IMR-90 (cell line): ENCODE results near the gene NCAM1. TPM values are rescaled to one million over a fixed set of nuclear protein-coding genes. Genes with fewer than 3 reads are reported as not detected.

Experiments used
- ATAC-seq: fragments of 200-7000 bp; cut with Tn5 transposase; 2 replicates; pipeline ENCODE4 v1.9.1; 2020; ENCODE audit warnings: low read depth, mild to moderate bottlenecking, moderate library complexity
- BruUV-seq: library from RNA; stranded (reverse); fragments of 400-500 nt; replicated peaks from 2 replicates; lab custom pipeline; 2021; lab: Mats Ljungman, UMichigan
- CTCF ChIA-PET: fragments of 300-600 bp; formaldehyde crosslinking; extraction: SDS; loops from one replicate; lab custom pipeline; 2021; ENCODE audit warnings: antibody characterized with exemption; lab: Yijun Ruan, JAX
- POLR2A ChIA-PET: fragments of 300-600 bp; sonication (Branson Sonifier 250); formaldehyde crosslinking; loops from one replicate; lab custom pipeline; 2022; ENCODE audit warnings: antibody characterized with exemption; ENCODE audit not compliant: unreplicated experiment; lab: Charles Lee
- DNase-seq: peaks from one replicate; pipeline ENCODE4 v3.0.0; 2013
- H2AFZ ChIP-seq: replicated peaks from 2 replicates; pipeline ENCODE3; 2013; ENCODE audit warnings: low read length, mild to moderate bottlenecking; ENCODE audit not compliant: poor library complexity
- H2AK5ac ChIP-seq: 2 replicates; pipeline ENCODE4 v1.6.1; 2013; ENCODE audit warnings: low read depth, low read length, inconsistent platforms
- H2AK9ac ChIP-seq: replicated peaks from 2 replicates; pipeline ENCODE3; 2013; ENCODE audit warnings: mild to moderate bottlenecking, low read depth, low read length, moderate library complexity; ENCODE audit not compliant: poor library complexity
- H2BK120ac ChIP-seq: 2 replicates; pipeline ENCODE4 v1.6.1; 2013; ENCODE audit warnings: low read depth, low read length, inconsistent platforms
- H2BK15ac ChIP-seq: 3 replicates; pipeline ENCODE4 v1.6.1; 2013; ENCODE audit warnings: low read depth, low read length, inconsistent platforms
- H2BK20ac ChIP-seq: 2 replicates; pipeline ENCODE4 v1.6.1; 2013; ENCODE audit warnings: low read depth, mild to moderate bottlenecking, inconsistent platforms, low read length, moderate library complexity
- H2BK5ac ChIP-seq: 2 replicates; pipeline ENCODE4 v1.6.1; 2013; ENCODE audit warnings: mild to moderate bottlenecking, low read depth, low read length, inconsistent platforms; ENCODE audit not compliant: poor library complexity, severe bottlenecking
- H3K14ac ChIP-seq: replicated peaks from 2 replicates; pipeline ENCODE4 v1.6.1; 2013; ENCODE audit warnings: low read depth, low read length, inconsistent platforms
- H3K18ac ChIP-seq: 2 replicates; pipeline ENCODE4 v1.6.1; 2013; ENCODE audit warnings: low read depth, low read length, control low read depth
- H3K23ac ChIP-seq: 2 replicates; pipeline ENCODE4 v1.6.1; 2013; ENCODE audit warnings: low read depth, low read length, inconsistent platforms
- H3K27ac ChIP-seq: 2 replicates; pipeline ENCODE4 v1.5.1; 2013; ENCODE audit warnings: mild to moderate bottlenecking, control low read depth, low read length; ENCODE audit not compliant: insufficient read depth
- H3K27me3 ChIP-seq: 2 replicates; pipeline ENCODE4 v1.6.1; 2013; ENCODE audit warnings: low read length; ENCODE audit not compliant: control insufficient read depth, insufficient read depth
- H3K36me3 ChIP-seq: 2 replicates; pipeline ENCODE4 v1.6.1; 2013; ENCODE audit warnings: low read length, mixed read lengths; ENCODE audit not compliant: control insufficient read depth, insufficient read depth
- H3K4ac ChIP-seq: 2 replicates; pipeline ENCODE4 v1.6.1; 2013; ENCODE audit warnings: low read depth, low read length, inconsistent platforms
- H3K4me1 ChIP-seq: 2 replicates; pipeline ENCODE4 v1.6.1; 2013; ENCODE audit warnings: low read length, mixed read lengths; ENCODE audit not compliant: control insufficient read depth, insufficient read depth
- H3K4me2 ChIP-seq: 2 replicates; pipeline ENCODE4 v1.6.1; 2013; ENCODE audit warnings: low read depth, mild to moderate bottlenecking, control low read depth, low read length, moderate library complexity
- H3K4me3 ChIP-seq: 2 replicates; pipeline ENCODE4 v1.5.1; 2013; ENCODE audit warnings: low read depth, mild to moderate bottlenecking, control low read depth, low read length, moderate library complexity; ENCODE audit not compliant: insufficient read depth
- H3K56ac ChIP-seq: 2 replicates; pipeline ENCODE4 v1.6.1; 2013; ENCODE audit warnings: low read length, inconsistent platforms; ENCODE audit not compliant: insufficient read depth; ENCODE audit errors: extremely low read depth
- H3K79me1 ChIP-seq, 2 experiments: 2 replicates each; pipeline ENCODE4 v1.6.1; 2013; ENCODE audit warnings: low read length in 2 of 2, inconsistent platforms in 1 of 2, low read depth in 1 of 2
- H3K9ac ChIP-seq: 2 replicates; pipeline ENCODE4 v1.6.1; 2013; ENCODE audit warnings: low read depth, low read length, control low read depth
- H3K9me1 ChIP-seq: 2 replicates; pipeline ENCODE4 v1.6.1; 2013; ENCODE audit warnings: low read length, inconsistent platforms; ENCODE audit not compliant: insufficient read depth
- H3K9me3 ChIP-seq: 2 replicates; pipeline ENCODE4 v1.6.1; 2013; ENCODE audit warnings: low read length; ENCODE audit not compliant: control insufficient read depth, insufficient read depth
- H4K20me1 ChIP-seq: 2 replicates; pipeline ENCODE4 v1.6.1; 2013; ENCODE audit warnings: low read length, inconsistent platforms; ENCODE audit not compliant: insufficient read depth
- H4K5ac ChIP-seq: 2 replicates; pipeline ENCODE4 v1.6.1; 2013; ENCODE audit warnings: mild to moderate bottlenecking, low read depth, low read length, control low read depth
- H4K8ac ChIP-seq, 2 experiments: 2 replicates each; pipeline ENCODE4 v1.6.1; 2013; ENCODE audit warnings: low read depth in 2 of 2, low read length in 2 of 2, control low read depth in 1 of 2, inconsistent platforms in 1 of 2
- H4K91ac ChIP-seq: 2 replicates; pipeline ENCODE4 v1.6.1; 2013; ENCODE audit warnings: low read depth, low read length, inconsistent platforms; ENCODE audit not compliant: insufficient read depth
- RAD21 ChIP-seq: IDR thresholded peaks from 2 replicates; pipeline ENCODE4 v1.6.1; 2012; ENCODE audit warnings: low read length, improper control_type of control experiment
- RCOR1 ChIP-seq: IDR thresholded peaks from 2 replicates; pipeline ENCODE4 v1.6.1; 2012; ENCODE audit warnings: mild to moderate bottlenecking, low read length, improper control_type of control experiment; ENCODE audit not compliant: insufficient replicate concordance
- RFX5 ChIP-seq: IDR thresholded peaks from 2 replicates; pipeline ENCODE4 v1.8.0; 2012; ENCODE audit warnings: low read depth, mild to moderate bottlenecking, low read length, moderate library complexity
- USF2 ChIP-seq: fragments of 150-350 bp; IDR thresholded peaks from 2 replicates; pipeline ENCODE4 v1.6.1; 2017; ENCODE audit warnings: mild to moderate bottlenecking, antibody characterized with exemption, low read length, low read depth
- WGBS, 2 experiments: methylation state at CpG; one replicate each; pipeline versions ENCODE4 v1.1.5 to v1.1.7; 2013; ENCODE audit warnings: missing lambda C conversion rate in 2 of 2; ENCODE audit not compliant: insufficient read length in 1 of 2; ENCODE audit errors: extremely low coverage in 2 of 2; 5-methylcytosine and 5-hydroxymethylcytosine counted together
- dilution Hi-C: fragments of 300-500 bp; cut with HindIII; formaldehyde crosslinking; loops from one replicate; pipeline ENCODE4 v1.14.3; 2018; ENCODE audit warnings: low sequenced_read_pairs; ENCODE audit not compliant: unreplicated experiment
- in situ Hi-C: fragments of 300-500 bp; cut with MboI; formaldehyde crosslinking; loops from 3 replicates; pipeline ENCODE4 v1.14.3; 2019; ENCODE audit warnings: low sequenced_read_pairs, inconsistent platforms, mixed read lengths
- intact Hi-C: fragments of 100-400 bp; cut with micrococcal nuclease; formaldehyde crosslinking; loops from 2 replicates; pipeline ENCODE4 v1.10.0; 2022
- polyA plus RNA-seq, 3 experiments: library from polyadenylated mRNA; depleted of rRNA; stranded (reverse); fragments of >200 nt; gene quantifications; 2 replicates each; pipeline ENCODE4 v1.2.3, GENCODE V29; 2012; ENCODE audit warnings: low replicate concordance in 1 of 3
- total RNA-seq: library from RNA; depleted of rRNA; stranded (reverse); fragments of >200 nt; gene quantifications from 2 replicates; pipeline ENCODE4 v1.2.3, GENCODE V29; 2012

NCAM1 gene
- total and polyA plus RNA-seq, 2 of the 4 experiments (the other 2 are of a cell fraction) = 0.09 to 0.18 TPM

GRCh38 chr11:113263458-113264259 lies 302.4 kb downstream of the NCAM1 start (continued):
- no peak for TF ChIP-seq RAD21

- no peak overlapping the region for H3K4me3 ChIP-seq
- no peaks in the 10 kb centered on the region for H3K9me1 ChIP-seq
- H3K9ac ChIP-seq = no peak overlapping the region
- no peak overlapping the region for H3K56ac ChIP-seq
- H2BK5ac ChIP-seq = no peak overlapping the region
- no peak overlapping the region for H4K5ac ChIP-seq
- no peak overlapping the region for H2BK15ac ChIP-seq
- H3K23ac ChIP-seq = no peak overlapping the region
- no peak for ATAC-seq
- no peaks in the 10 kb centered on the region; the same call in 1 of the 2 replicates for H3K27me3 ChIP-seq
- H3K27ac ChIP-seq = no peak overlapping the region
- in situ Hi-C loops (no loop called here), intact Hi-C loops (no loop called here), dilution Hi-C loops (no loop called here)
- no peak for DNase-seq
- H3K14ac ChIP-seq = no peak overlapping the region
- no peak overlapping the region for H2BK20ac ChIP-seq
- ChIA-PET POLR2A (no interaction called here), CTCF (no interaction called here)
- no peak overlapping the region for H2AK9ac ChIP-seq
- no peaks in the 10 kb centered on the region for H3K79me1 ChIP-seq
- no peak overlapping the region for H4K8ac ChIP-seq
- no peaks in the 10 kb centered on the region for H3K36me3 ChIP-seq
- H3K4ac ChIP-seq = no peak overlapping the region
- H3K9me3 ChIP-seq = no peaks in the 10 kb centered on the region
- H4K20me1 ChIP-seq = no peaks in the 10 kb centered on the region; the same call in 1 of the 2 replicates
- TF ChIP-seq RFX5 = no peak
- no peak for TF ChIP-seq RCOR1
- no peak for TF ChIP-seq USF2
- no peak overlapping the region for H4K91ac ChIP-seq
- H3K18ac ChIP-seq = no peak overlapping the region
- BruUV-seq = no TSS peak
- no CpG with 5 or more reads among the region's 2 CpGs for WGBS, 2 experiments
- H2AFZ ChIP-seq = no peak overlapping the region
- H3K4me2 ChIP-seq = no peak overlapping the region
- H2BK120ac ChIP-seq = no peak overlapping the region
- no peaks in the 10 kb centered on the region for H3K4me1 ChIP-seq
- no peak overlapping the region for H2AK5ac ChIP-seq
Observed at GRCh38 chr11:113265362-113265761, 304.1 kb downstream of the NCAM1 start.
